Activated CD4-positive, alpha-beta T cell treated with anti-CD3 and anti-CD28 coated beads, Interleukin-2, amount 50 U/mL, for 48 hours (primary cell): Measurements from ENCODE around the gene PLCL2.

Experiments used
- DNase-seq, 2 experiments: peaks; one replicate each; pipeline ENCODE4 v3.0.0-alpha.2; 2020

PLCL2 gene

DNA sequence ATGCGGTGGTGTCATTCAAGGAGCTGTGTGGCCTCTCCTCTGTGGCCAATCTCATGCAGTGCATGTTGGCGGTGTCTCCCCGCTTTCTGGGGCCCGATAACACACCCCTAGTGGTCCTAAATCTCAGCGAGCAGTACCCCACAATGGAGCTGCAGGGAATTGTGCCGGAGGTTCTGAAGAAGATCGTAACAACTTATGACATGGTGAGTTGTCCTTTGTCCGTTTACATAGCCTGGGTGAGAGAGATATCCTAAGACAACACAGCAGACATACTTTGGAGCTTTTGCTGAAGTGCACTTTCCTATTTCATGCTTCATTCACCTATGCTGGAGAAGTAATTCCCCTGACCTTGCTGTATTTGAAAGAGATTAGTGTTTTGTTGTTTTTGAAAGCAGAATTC is 130.0 kb downstream of the PLCL2 start:
- no peak for DNase-seq

DNA sequence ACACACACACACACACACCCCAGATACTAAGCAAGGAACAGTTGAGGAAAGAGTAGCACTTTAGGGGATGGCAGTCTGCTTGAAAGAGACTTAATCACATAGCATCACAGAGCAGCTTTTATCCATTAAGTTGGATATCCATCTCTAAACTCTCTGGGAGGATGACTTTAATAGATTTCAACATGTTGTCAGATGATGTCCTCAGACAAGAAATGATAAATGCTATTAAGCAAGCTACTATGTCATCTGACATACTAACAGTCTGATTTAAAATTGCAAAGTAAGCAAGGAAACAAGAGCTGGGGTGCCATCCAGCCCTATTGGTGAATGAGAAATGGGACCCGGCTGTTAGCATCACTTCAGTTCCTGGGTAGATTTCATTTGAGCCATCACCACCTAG is 136.9 kb downstream of the PLCL2 start:
- DNase-seq: no peak

DNA sequence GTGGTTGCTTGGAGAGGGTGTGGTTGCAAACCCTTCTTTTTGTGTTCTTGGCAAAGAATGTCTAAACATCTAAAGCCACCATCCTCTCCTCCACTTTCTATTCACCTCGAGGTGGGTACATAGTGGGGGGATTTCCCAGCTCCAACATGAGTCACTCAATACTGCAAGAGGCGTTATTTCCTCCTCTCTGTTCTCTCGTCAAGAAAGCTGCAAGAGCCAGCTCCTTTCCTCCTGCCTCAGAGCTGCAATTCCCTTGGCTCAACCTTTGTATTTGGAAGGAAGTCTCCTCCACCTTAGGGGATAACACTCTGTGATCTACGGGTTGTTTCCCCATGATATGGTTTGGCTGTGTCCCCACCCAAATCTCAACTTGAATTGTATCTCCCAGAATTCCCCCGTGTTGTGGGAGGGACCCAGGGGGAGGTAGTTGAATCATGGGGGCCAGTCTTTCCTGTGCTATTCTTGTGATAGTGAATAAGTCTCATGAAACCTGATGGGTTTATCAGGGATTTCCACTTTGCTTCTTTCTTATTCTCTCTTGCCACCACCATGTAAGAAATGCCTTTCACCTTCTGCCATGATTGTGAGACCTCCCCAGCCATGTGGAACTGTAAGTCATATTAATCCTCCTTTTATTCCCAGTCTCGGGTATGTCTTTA is 138.4 kb downstream of the PLCL2 start:
- DNase-seq: peak; percentile 41 to 56

DNA sequence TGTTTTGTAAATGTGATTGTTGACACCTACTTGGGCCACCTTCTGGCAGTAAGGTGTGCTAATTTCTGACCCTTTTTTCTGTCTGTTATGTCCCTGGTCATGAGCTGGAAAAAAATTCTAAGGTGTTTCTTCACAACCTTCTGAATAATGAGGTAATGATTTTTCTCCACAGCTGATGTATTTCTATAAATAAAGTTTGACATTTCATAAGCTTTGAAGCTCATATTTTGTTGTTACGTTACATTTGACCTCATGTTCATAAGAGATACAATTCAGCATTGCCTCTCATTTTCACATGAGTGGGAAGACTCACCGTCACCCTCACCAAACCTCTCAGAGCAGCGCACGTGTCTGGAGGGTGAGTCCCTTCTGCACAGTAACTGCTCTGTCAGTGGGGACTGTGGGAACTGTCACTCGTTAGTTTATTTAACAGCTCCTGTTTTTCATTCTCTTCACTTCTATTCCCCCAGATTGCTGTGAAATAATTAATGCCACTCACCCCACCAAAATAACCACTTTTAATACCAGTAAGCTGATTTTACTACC is 140.9 kb downstream of the PLCL2 start:
- peak; percentile 53 to 54 for DNase-seq

DNA sequence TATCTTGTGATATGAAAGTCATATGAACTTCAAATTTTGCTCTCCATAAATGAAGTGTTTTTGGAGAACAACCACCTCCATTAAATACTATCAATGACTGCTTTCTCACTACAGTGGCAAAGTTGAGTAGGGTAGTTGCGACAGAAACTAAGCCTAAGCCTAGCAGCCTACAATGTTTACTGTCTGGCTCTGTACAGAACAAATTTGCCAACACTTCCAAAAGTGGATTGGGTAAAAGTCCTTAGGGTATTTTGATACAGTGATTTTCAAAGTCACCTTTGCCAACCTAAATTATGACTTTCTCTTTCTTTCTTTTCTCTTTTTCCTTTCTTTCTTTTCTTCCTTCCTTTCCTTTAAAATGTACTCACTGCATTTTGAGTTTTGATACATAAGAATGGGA is 142.6 kb downstream of the PLCL2 start:
- no peak for DNase-seq

DNA sequence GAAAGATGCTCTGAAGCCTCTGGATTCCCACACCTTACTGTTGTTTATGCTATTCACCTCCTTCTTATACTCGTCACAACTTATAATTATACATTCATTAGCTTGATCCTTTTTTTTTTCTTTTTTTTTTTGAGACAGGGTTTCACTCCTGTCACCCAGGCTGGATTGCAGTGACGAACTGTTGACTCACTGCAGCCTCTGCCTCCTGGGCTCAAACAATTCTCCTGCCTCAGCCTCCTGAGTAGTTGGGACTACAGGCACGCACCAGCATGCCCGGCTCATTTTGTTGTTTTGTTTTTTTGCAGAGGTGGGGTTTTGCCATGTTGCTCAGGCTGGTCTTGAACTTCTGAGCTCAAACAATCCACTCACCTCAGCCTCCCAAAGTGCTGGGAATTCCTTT is 143.6 kb downstream of the PLCL2 start:
- DNase-seq: no peak

DNA sequence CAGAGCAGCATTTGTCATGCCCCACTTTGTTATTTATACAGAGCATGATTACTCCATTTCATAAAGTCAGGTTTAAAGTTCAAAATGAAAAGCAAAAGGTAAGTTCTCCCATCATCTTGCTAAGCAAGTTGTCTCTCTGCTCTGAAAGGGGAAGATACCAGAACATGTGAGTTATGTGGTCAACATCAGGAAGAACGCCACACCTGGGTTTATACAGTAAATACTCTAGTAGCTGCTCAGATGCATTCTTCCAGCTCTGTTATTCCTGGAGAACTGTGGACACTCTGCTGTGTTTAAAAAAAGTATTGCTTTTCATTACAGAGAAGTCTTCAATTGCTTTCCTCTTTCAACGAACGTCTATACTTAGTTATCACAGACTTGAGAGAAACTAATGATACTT is 145.7 kb downstream of the PLCL2 start:
- no peak for DNase-seq

DNA sequence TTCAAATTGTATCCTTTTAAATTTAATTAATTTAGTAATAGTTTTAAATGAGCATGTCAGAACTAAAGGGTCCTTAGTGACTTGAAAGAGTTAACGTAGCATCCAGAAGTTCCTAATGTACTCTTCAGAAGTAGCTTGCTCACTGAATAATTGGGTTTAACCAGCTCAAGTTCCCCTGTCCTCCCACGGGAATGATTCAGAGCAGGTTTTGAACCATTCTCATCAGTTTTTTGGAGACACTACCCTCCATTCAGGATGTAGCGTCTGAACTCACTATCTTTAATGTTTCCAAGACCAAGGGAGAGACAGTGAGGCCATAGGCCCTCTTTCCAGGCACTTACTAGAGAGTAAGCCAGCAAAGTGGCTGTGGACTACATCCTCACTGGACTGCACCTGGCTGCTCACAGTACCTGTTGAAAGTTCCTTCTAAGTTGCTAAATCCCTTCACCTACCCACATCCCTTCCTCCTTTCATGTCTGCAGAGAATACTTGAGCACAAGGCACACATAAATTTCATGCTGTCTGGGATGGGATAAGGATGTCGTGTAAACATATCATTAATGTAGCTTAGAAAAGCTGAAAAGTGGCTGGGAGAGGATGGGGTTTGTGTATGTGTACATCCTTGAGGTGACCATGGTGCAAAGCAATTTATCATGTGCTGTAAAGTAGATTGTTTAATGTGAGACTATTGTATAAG is 146.3 kb downstream of the PLCL2 start:
- no peak for DNase-seq

DNA sequence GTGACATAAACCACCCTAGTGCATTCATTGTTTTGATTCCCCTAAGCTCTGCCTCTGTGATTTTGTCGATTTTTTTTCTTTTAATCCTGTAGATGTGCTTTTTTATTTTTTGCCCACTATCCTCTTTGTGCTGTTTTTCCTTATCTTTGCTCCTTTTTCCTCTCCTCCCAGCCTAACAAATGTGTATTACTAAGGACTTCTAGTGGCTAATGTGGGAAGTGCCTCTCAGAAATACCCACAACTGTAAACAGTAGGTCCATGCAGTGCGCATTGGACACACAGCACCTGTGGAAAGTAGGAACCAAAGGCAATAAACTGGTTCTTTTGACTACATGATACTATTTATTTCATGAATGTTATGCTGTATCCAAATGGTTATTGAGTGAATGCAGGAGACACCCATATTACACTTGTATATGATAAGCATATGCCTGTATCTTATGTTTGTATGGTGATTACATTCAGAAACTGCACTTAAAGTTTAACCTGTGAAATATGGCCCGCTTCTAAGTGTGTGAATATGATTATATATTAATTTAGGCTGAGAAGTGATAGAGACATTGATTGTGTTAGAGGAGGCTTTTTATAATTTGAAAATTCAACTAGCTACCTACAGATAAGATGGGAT is 147.8 kb downstream of the PLCL2 start:
- no peak for DNase-seq

DNA sequence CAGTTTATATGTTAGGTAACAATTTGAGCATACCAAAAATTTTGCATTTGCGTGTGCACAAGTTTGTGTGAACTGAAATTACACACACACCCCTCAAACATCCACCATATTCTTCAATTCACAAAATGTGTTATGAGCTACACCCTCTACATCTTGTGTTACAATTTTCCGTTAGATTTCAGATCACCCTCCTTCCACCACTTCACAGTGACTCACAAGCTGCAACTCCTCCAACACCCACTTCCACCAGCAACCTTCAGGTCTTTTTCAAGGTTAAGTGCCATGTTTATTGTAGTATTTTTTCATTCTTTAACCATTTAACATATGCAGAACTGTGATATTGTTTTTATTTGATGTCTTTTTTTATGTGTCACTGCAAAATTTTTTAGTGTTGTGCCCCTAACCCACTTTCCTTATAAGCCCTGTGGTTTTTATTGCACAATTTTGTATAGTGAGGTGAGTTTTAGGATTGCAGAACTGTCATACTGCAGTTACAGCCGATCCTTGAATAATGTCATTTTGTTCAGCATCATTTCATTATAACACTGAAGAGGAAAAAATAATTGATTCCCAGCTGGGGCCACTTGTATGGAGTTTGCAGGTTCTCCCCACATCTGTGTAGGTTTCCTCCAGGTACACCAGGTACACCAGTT is 148.9 kb downstream of the PLCL2 start:
- no peak for DNase-seq

DNA sequence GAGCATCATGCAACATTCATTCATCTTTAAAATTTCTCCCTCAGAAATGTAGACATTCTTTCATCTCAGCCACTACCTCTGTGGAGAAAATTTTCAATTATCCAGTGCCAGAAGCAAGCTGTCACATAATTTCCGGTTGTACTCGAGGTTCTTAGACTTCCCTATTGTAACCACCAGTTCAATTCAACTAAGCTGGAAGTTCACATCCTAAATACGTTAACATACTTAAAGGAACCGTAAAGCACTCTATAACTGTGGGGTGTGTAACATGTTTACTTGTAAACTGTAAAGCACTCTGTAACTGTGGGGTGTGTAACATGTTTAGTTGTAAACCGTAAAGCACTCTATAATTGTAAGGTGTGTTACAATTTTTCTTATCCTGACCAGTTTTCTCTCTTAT is 150.3 kb downstream of the PLCL2 start:
- no peak for DNase-seq

DNA sequence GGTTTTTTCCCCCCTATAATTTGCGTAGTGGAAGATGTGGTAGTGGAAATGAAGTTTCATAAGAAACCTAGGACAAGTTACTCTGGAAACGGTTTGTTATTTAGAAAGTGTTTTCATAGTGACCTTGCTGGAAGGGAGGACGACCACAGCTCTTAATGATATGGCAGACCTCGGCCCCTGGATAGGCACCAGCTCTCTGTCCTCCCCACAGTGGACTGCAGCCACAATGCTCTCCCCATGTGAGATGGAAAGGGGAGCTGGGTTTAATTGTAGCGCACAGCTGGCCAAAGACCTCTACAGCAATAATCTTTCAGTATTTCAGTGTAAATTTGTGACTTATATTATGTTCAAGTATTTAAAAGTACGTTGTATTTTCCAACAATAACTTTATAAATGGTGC is 151.2 kb downstream of the PLCL2 start:
- no peak for DNase-seq

DNA sequence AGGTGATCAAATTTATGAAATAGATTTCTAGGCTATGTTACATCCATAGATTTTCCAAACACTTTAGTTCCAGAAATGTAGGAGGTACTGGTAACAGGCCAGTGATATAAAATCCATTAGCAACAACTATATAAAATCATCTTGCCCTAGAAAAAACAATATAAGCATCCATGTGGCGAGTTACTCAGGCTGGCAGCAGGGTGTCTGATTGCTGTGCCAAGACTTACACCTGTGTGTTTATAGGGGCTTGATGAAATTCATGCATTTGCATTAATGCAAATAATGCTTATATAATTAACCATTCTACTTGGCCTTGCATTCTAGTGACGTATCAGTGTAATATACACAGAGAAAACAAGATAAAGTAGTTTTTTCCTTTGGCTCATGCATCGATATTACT is 153.4 kb downstream of the PLCL2 start:
- no peak for DNase-seq

DNA sequence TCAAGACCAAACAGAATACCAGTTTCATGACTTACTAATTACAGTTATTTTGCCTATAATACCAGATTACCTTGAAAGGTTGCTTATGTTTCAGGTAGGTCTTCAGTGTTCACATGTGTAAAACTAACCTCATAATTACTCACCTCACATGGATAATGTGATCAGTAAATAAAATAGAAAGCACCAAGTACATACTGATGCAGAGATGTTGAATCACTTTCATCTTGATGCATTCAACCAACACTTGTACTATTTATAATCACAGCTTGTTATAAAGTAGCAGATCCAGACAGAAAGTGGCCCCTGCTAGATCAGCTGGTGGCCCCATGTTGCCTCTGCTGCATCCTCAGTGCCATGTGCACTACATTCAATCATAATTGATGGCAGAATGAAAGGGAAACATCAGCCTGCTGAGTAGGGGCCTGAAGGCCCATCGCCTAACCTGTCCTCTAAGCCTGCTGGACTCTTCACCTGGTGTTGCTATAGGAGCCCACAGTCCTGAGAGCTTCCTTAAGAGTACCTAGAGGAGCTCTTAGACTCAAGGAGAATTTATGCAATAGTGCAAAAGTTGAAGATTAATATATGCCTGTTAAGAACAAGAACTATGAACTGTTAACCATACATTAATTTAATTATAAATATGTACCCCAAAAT is 154.3 kb downstream of the PLCL2 start:
- no peak for DNase-seq

DNA sequence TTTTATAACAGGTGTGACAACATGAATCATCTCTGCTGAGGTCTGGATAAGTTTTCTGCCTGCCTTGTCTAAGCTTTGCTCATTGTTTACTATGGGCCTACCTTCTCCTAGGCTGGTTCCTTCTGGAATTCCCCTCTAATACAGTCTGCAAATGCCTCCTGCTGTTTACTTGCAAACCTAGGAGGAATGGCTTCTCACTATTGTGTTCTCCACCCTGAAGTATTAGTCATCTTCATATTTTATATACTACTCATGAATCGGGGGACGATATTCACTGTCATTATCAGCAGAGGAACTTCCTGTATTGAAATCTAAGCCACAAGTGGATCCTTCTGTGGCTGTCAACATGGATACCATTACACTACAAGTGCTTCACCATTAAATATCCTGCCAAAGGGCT is 154.8 kb downstream of the PLCL2 start:
- no peak for DNase-seq

DNA sequence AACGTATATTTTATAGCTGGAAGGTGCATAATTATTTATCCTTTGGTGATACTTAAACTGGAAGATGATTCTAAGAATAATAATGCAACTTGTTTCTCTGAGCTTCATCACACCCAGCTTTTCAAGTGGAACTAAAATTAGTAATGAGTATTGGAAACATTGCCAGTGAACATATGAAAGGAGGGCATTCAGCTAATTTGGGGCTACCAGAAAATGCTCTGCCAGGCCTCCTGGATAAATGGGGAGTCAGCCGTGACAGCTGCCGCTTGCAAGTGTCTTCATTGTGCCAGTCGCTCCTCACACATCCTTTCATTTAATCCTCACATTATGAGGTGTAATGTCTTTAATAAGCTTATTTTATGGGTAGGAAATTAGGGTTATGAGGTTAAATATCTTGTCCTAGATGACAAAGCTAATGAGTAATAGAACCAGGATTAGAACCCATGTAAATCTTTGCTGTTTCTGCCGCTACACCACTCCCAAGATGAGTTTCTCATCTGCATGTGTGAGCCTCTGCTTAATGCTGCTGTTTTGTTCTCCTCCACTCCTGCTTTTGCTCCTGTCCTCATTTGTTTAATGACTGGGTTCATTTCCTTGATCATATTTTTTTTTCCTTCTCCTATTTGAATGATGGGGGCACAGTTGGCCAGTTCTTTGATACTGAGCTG is 155.7 kb downstream of the PLCL2 start:
- no peak for DNase-seq

DNA sequence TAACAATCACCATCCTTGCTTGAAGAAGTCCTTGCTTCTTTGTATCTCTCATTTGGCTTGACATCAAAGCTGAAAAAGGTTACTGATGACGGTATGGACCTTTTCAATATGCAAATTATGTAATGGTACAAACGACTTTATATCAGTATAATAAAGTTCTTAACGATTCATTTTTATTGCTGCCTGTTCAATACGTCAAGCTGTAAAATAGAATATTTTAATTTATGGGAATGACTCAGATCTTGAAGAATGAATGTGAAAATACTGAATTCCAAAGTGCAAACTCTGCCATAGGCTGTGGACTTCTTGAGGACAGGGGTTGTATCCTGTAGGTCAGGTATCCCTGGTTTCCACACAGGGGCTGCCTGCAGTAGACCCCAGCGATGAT is 156.2 kb downstream of the PLCL2 start:
- no peak for DNase-seq

DNA sequence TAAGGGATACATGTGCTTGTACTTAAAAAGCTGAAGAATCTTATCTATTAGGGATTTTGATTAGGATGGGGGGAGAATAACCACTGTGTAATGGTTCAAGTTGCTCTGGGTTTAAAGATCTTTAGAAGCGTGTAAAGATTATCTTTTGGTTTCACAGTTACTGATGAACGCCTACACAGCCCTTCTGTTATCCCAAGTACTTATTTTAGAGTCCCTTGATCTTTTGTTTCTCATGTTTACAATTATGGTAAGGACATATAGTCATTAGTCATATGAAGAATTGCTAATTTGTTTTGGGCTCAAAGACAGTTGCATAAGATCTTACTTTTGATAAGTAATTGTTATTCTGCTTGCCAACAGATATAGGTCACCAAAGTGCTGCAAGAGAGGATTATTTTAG is 160.1 kb downstream of the PLCL2 start:
- no peak for DNase-seq

DNA sequence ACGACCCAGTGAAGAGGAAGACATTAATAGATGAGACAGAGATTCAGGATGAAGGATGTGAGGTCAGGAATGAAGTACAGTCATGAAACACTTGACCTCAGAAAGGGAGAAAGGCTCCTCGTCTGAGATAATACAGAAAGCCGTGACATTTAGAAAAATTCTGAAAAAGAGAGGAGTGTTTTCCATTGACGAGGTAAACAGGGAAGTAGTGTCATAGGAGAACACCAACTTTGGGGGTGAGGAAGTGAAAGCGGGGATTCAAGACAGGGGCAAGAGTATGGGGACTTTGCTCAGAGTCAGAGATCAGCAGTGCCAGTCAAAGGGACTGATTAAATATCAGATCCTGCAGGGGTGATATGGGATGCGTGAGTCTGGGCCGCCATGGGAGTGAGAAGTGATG is 160.9 kb downstream of the PLCL2 start:
- DNase-seq: no peak

DNA sequence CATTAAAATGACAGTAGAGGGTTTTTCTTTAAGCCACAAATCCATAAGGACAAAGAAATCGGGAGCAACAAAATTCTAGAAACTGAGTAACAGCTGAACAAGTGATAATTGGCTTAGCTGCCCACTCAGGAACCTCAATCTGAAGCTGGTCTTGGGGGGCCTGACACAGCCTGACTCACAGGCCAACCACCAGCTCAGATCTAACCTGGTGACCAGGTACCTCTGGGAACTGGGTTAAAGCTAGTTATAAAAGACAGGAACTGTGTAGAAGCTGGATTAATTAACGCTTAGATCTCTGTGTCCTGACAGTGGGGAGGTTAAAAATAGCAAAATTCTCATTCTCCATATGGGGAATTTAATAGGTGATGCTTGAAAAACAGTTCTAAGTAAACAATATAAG is 161.9 kb downstream of the PLCL2 start:
- no peak for DNase-seq

DNA sequence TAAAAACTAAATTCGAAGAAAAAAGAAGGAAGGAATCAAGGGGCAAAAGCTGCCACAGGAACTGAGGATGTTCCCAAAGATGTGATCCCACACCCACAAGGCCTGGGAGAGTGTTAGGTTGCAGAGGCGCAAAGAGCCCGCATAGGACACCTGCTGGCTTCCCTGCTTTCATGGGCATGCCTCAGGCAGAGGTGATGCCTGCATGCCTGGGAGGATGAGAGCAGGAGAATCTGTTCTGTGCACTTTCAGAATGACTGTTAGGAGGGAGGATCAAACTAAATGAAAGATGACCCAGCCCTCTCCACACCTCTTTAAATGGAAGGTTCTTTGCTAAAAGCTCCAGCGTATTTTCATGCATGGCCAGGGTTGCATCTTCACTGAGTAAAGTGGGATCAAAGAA is 162.4 kb downstream of the PLCL2 start:
- DNase-seq: no peak

DNA sequence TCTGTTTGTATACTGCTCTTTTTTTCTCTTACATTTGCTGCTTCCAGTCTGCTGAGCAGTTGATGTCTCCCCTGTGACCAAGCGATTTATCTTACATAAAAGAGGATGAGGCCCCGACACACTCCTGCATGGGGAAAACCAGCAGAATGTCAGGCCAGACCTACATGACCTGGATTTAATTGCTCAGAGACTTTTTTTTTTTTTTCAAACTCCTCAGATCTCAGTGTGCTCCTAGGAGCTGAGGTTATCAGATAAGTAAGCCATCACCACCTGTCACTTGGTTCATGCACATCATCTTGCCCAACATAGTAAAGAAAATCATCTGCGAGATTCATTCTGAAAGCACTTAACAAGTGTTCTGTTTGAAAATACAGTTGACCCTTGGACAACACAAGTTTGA is 163.1 kb downstream of the PLCL2 start:
- DNase-seq: no peak

DNA sequence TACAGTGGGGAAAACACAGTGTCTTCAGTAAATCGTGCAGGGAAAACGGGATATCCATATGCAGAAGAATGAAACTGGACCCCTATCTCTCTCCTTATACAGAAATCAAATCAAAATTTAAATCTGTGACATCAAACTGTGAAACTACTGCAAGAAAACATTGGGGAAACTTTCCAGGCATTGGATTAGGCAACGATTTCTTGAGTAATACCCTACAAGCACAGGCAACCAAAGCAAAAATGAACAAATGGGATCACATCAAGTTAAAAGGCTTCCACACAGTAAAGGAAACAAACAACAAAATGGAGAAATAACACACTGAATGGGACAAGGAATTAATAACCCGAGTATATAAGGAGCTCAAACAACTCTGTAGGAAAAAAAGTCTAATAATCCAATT is 165.3 kb downstream of the PLCL2 start:
- DNase-seq: no peak
